ENCODE results near the gene DNAAF2. TPM values are rescaled to one million over a fixed set of nuclear protein-coding genes. Genes with fewer than 3 reads are reported as not detected.

DNAAF2 gene
- total RNA-seq, 1 experiment from 2014 or later: 13.7 TPM

DNA sequence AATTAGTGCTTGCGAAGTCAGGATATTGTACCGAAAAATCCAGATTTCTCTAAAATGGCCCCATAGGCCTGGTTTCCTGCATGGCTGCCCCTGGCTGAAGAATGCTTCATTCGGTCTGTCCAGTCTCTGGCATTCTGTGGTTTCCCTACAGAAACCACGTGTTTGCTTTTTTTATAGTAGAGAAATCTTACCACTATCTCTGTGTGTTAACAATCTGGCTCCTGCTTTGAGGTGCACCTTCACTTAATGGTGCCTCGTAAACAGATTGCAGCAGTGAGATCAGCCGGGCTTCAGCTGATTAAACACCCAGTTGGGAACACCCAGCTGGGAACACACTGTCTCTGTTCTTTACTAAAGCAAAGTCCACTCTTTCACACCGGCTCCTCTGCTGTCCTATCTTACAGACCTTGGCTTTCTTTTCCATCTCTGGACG, 6.7 kb upstream of the DNAAF2 start:
- POLR2A ChIA-PET (ENCODE audit: low non-redundant PET): no interaction called here
- Histone ChIP-seq H3K4me3 (ENCODE audit: low read depth, low read length, poor library complexity, severe bottlenecking) (no peak overlapping the region), H3K27me3 (replicated peaks; ENCODE audit: insufficient read depth, low read depth, low read length, poor library complexity) (no peaks in the 10 kb centered on the region), H3K9me3 (ENCODE audit: low read depth, low read length, poor library complexity, severe bottlenecking) (no peaks in the 10 kb centered on the region), H3K27ac (ENCODE audit: low read depth, low read length, poor library complexity, severe bottlenecking) (no peak overlapping the region), H3K36me3 (ENCODE audit: insufficient read depth, low read length, poor library complexity, severe bottlenecking) (peaks cover 25% of the 10 kb centered on the region), H3K4me1 (ENCODE audit: insufficient read depth, low read length, poor library complexity, severe bottlenecking) (peaks cover 6% of the 10 kb centered on the region)
- CTCF ChIA-PET: no interaction called here
- DNase-seq (ENCODE audit: low spot score): no peak
- BruUV-seq (replicated peaks): no TSS peak
- intact Hi-C loops (cut with micrococcal nuclease; ENCODE audit: unreplicated experiment): no loop called here
- TF ChIP-seq, protein P1, sequence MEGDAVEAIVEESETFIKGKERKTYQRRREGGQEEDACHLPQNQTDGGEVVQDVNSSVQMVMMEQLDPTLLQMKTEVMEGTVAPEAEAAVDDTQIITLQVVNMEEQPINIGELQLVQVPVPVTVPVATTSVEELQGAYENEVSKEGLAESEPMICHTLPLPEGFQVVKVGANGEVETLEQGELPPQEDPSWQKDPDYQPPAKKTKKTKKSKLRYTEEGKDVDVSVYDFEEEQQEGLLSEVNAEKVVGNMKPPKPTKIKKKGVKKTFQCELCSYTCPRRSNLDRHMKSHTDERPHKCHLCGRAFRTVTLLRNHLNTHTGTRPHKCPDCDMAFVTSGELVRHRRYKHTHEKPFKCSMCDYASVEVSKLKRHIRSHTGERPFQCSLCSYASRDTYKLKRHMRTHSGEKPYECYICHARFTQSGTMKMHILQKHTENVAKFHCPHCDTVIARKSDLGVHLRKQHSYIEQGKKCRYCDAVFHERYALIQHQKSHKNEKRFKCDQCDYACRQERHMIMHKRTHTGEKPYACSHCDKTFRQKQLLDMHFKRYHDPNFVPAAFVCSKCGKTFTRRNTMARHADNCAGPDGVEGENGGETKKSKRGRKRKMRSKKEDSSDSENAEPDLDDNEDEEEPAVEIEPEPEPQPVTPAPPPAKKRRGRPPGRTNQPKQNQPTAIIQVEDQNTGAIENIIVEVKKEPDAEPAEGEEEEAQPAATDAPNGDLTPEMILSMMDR (conservative IDR thresholded peaks at IDR 0.05; ENCODE audit: low read depth, low read length): no peak
- no peak for TF ChIP-seq EZH2 (IDR thresholded peaks at IDR 0.05; ENCODE audit: borderline replicate concordance, low read depth, low read length, poor library complexity, severe bottlenecking)

DNA sequence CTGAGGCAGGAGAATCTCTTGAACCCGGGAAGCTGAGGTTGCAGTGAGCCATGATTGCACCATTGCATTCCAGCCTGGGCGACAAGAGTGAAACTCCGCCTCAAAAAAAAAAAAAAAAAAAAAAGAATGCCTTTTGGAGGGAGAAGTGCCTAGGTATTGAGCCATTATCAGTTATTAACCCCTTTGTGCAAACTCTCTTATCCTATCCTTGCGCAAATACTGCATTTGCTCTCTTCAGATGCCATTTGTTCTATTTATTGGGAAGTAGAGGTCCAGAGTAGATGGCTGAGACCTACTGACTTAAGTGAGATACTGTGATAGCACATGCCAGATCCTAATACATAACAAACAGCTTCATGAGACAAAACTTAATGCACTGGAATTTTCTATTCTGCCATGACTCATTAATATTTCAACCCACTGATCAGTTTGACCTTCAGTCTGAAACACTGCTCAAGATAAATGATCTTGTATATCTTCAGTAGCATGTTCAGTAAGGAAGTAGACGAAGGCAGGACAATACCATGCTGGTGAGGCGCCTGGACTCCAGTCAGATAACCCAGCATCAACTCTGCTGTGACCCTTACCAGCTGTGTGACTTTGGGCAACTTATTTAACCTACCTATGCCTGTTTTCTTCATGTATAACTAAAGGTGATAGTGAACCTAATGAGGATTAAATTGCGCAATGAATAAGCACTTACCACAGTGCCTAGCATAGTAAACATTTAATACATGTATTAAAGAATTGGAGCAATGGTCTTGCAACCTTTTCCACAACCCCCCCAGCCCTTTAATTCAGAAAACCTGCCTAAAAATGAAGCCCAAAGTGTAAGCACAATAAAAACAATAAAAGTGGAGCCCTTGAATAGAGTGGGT, 5.7 kb upstream of the DNAAF2 start:
- no TSS peak for BruUV-seq (replicated peaks)
- Histone ChIP-seq H3K27ac (ENCODE audit: low read depth, low read length, poor library complexity, severe bottlenecking) (no peak overlapping the region), H3K4me3 (ENCODE audit: low read depth, low read length, poor library complexity, severe bottlenecking) (no peak overlapping the region), H3K27me3 (replicated peaks; ENCODE audit: insufficient read depth, low read depth, low read length, poor library complexity) (no peaks in the 10 kb centered on the region), H3K4me1 (ENCODE audit: insufficient read depth, low read length, poor library complexity, severe bottlenecking) (peaks cover 14% of the 10 kb centered on the region), H3K36me3 (ENCODE audit: insufficient read depth, low read length, poor library complexity, severe bottlenecking) (peaks cover 18% of the 10 kb centered on the region), H3K9me3 (ENCODE audit: low read depth, low read length, poor library complexity, severe bottlenecking) (no peaks in the 10 kb centered on the region)
- intact Hi-C loops (cut with micrococcal nuclease; ENCODE audit: unreplicated experiment): no loop called here
- TF ChIP-seq, protein P1 (conservative IDR thresholded peaks at IDR 0.05; ENCODE audit: low read depth, low read length): no peak
- no peak for TF ChIP-seq EZH2 (IDR thresholded peaks at IDR 0.05; ENCODE audit: borderline replicate concordance, low read depth, low read length, poor library complexity, severe bottlenecking)
- DNase-seq (ENCODE audit: low spot score): no peak
- CTCF ChIA-PET: no interaction called here
- POLR2A ChIA-PET (ENCODE audit: low non-redundant PET): no interaction called here

DNA sequence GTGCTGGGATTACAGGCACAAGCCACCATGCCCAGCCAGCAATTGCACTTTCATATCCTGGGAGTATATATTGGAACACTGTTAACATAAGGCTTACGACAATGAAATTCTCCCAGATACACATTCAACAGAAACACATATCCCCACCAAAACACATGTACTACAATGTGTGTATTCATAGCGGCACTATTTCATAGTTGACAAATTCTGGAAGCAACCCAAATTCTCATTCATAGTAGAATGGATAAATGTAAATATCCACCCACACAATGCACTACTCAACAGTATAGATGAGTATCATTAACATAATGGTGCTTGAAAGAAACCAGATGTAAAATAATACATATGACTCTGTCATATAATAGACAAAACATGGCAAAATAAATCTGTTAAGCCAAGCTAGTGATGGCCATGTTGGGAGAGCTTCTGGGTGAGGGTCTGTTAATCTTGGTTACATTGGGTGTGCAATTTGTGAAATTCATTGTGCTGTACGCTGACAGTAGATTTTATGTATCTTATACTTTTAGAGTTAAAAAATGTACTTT, 2.6 kb upstream of the DNAAF2 start:
- CTCF ChIA-PET: no interaction called here
- Histone ChIP-seq H3K4me1 (ENCODE audit: insufficient read depth, low read length, poor library complexity, severe bottlenecking) (peaks cover 14% of the 10 kb centered on the region), H3K9me3 (ENCODE audit: low read depth, low read length, poor library complexity, severe bottlenecking) (no peaks in the 10 kb centered on the region), H3K36me3 (ENCODE audit: insufficient read depth, low read length, poor library complexity, severe bottlenecking) (peaks cover 6% of the 10 kb centered on the region), H3K4me3 (ENCODE audit: low read depth, low read length, poor library complexity, severe bottlenecking) (no peak overlapping the region), H3K27me3 (replicated peaks; ENCODE audit: insufficient read depth, low read depth, low read length, poor library complexity) (no peaks in the 10 kb centered on the region), H3K27ac (ENCODE audit: low read depth, low read length, poor library complexity, severe bottlenecking) (no peak overlapping the region)
- BruUV-seq (replicated peaks): no TSS peak
- POLR2A ChIA-PET (ENCODE audit: low non-redundant PET): no interaction called here
- intact Hi-C loops (cut with micrococcal nuclease; ENCODE audit: unreplicated experiment): no loop called here
- peak; percentile 40 for DNase-seq (ENCODE audit: low spot score)
- no peak for TF ChIP-seq EZH2 (IDR thresholded peaks at IDR 0.05; ENCODE audit: borderline replicate concordance, low read depth, low read length, poor library complexity, severe bottlenecking)
- TF ChIP-seq, protein P1 (conservative IDR thresholded peaks at IDR 0.05; ENCODE audit: low read depth, low read length): no peak

Data from A673 (cell line).